Ovary (tissue), 3 donors: ENCODE data around the gene PRTFDC1.

Experiments used
- CTCF ChIP-seq, 3 donors: fragments of 450-650 bp in 2 of 3; fragments of 200-600 bp in 1 of 3; IDR thresholded peaks; one replicate each; pipeline versions ENCODE4 v1.5.1 to v1.8.0; 2016 to 2022; ENCODE audit warnings: antibody characterized with exemption in 3 of 3, mild to moderate bottlenecking in 1 of 3
- POLR2A ChIP-seq: fragments of 450-650 bp; IDR thresholded peaks from one replicate; pipeline ENCODE4 v1.6.1; 2017; ENCODE audit warnings: antibody characterized with exemption, mild to moderate bottlenecking, moderate library complexity
- donor health status: DM: no; HTN: no; CAD: no.

DNA sequence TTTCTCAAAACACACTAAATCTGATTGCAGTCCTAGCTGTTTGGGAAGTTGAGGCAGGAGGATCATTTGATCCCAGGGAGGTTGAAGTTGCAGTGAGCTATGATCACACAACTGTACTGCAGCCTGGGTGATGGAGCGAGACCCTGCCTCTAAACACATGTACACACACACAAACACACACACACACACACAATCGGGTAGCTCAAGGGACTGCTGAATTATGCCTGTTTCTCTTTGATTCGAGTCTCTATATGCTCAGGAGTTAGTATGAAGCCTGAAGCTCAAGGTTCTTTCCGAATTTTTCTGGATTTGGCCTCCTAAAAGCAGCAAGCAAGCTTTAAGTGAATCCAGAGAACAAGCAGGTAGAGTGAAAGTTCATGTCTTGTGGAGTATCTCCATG lies 22.5 kb downstream of the PRTFDC1 start:
- TF ChIP-seq CTCF (IDR thresholded peaks at IDR 0.05) (no peak), POLR2A (no peak)
